Calu3 (cell line): ENCODE results near the gene KRTAP10-9. TPM values are rescaled to one million over a fixed set of nuclear protein-coding genes. Genes with fewer than 3 reads are reported as not detected.

Experiments
- BruUV-seq: library from RNA; stranded (reverse); fragments of 400-500 nt; replicated peaks from 2 replicates; lab custom pipeline; 2021; lab: Mats Ljungman, UMichigan
- CTCF ChIA-PET: fragments of 300-600 bp; sonication (Branson Sonifier 250); formaldehyde crosslinking; loops from one replicate; lab custom pipeline; 2022; ENCODE audit warnings: antibody characterized with exemption; lab: Charles Lee
- DNase-seq: peaks from one replicate; pipeline ENCODE4 v3.0.0; 2022
- H3K27ac Mint-ChIP-seq: one replicate; pipeline ENCODE4 v1.8.0; 2022; ENCODE audit warnings: mixed read lengths; ENCODE audit not compliant: unreplicated experiment
- H3K27me3 Mint-ChIP-seq: one replicate; pipeline ENCODE4 v1.8.0; 2022; ENCODE audit warnings: mixed read lengths; ENCODE audit not compliant: unreplicated experiment
- H3K36me3 Mint-ChIP-seq: one replicate; pipeline ENCODE4 v1.8.0; 2022; ENCODE audit warnings: mild to moderate bottlenecking, moderate library complexity, mixed read lengths; ENCODE audit not compliant: insufficient read depth, unreplicated experiment
- H3K4me1 Mint-ChIP-seq: one replicate; pipeline ENCODE4 v1.8.0; 2022; ENCODE audit warnings: mild to moderate bottlenecking, low read depth, mixed read lengths; ENCODE audit not compliant: unreplicated experiment
- H3K4me3 Mint-ChIP-seq: one replicate; pipeline ENCODE4 v1.8.0; 2022; ENCODE audit warnings: mild to moderate bottlenecking, low read depth, moderate library complexity, mixed read lengths; ENCODE audit not compliant: unreplicated experiment
- H3K9me3 Mint-ChIP-seq: one replicate; pipeline ENCODE4 v1.8.0; 2022; ENCODE audit warnings: low read depth, mixed read lengths; ENCODE audit not compliant: unreplicated experiment
- intact Hi-C: fragments of 100-400 bp; cut with micrococcal nuclease; formaldehyde crosslinking; loops from one replicate; pipeline ENCODE4 v1.10.0; 2022; ENCODE audit not compliant: unreplicated experiment
- total RNA-seq: library from RNA; stranded (reverse); gene quantifications from 2 replicates; pipeline ENCODE4 v1.2.3, GENCODE V29; 2022
- TF ChIP-seq, protein P1 (sequence below): fragments of 200-600 bp; IDR thresholded peaks from one replicate; pipeline ENCODE4 v1.8.0; 2022; ENCODE audit warnings: antibody characterized with exemption; ENCODE audit not compliant: unreplicated experiment

KRTAP10-9 gene
- total RNA-seq, 1 experiment from 2014 or later: not detected

DNA sequence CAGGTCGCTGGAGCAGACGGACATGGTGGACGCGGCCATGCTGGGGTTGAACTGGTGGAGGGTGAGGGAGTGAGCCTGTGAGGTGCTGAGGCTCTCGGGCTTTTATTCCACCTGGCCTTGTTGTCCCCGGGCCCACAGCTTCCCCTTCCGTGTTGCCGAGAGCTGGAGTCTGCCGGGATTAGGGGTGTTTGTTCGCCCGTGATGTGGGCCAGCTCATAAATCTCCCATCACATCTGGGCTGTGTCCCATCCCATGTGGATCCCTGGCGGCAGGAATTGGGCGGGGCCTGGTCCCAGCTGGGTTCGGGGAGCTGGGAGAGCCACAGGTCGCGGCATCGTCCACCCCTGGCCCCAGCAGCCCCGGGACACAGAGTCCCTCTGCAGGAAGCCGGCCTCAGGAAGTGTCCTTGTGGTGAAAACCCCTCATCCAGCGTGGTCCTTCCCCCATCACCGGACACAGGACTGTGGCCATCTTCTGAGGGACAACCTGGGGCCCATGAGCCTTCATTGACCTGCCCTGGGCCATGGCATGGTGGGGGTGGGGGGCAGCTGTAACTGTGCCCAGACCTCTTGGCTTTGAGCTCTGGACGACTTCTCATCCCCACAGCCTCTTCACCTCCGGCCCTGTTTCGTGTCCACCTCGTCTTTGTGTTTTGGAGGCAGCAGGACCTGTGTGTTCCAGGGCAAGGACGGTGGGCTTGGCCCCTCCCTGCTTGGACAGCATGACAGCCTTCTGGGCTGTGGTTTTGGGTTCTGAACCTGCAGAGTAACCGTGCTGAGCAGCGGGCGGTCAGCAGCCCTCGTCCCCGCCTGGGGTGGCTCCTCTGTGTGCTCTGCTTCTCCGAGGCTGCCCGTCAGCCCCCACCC is 34.2 kb upstream of the KRTAP10-9 start, which contains the start of gene KRTAP10-6:
Gene KRTAP10-6, minus strand, starts transcription at position 60 of the 866 bp plus-strand sequence. Its CDS starts 21 bp downstream, at position 39.
- peaks cover 82% of the 10 kb centered on the region for H3K27me3 Mint-ChIP-seq
- H3K4me3 Mint-ChIP-seq: peak within 1 kb of the TSS; percentile 52
- BruUV-seq: no TSS peak
- H3K4me1 Mint-ChIP-seq: no peaks in the 10 kb centered on the region
- TF ChIP-seq, protein P1, sequence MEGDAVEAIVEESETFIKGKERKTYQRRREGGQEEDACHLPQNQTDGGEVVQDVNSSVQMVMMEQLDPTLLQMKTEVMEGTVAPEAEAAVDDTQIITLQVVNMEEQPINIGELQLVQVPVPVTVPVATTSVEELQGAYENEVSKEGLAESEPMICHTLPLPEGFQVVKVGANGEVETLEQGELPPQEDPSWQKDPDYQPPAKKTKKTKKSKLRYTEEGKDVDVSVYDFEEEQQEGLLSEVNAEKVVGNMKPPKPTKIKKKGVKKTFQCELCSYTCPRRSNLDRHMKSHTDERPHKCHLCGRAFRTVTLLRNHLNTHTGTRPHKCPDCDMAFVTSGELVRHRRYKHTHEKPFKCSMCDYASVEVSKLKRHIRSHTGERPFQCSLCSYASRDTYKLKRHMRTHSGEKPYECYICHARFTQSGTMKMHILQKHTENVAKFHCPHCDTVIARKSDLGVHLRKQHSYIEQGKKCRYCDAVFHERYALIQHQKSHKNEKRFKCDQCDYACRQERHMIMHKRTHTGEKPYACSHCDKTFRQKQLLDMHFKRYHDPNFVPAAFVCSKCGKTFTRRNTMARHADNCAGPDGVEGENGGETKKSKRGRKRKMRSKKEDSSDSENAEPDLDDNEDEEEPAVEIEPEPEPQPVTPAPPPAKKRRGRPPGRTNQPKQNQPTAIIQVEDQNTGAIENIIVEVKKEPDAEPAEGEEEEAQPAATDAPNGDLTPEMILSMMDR: no peak
- H3K36me3 Mint-ChIP-seq: peaks cover 5% of the 10 kb centered on the region
- H3K27ac Mint-ChIP-seq: no peak within 1 kb of the TSS
- CTCF ChIA-PET: interaction anchor here (0.8 to 1.3 kb wide), 2 partner anchors 19 to 42 kb away, joined by 3 read pairs; partner anchors contain the start of gene KRTAP10-4
- intact Hi-C loops: no loop called here
- no peaks in the 10 kb centered on the region for H3K9me3 Mint-ChIP-seq
- no peak for DNase-seq

DNA sequence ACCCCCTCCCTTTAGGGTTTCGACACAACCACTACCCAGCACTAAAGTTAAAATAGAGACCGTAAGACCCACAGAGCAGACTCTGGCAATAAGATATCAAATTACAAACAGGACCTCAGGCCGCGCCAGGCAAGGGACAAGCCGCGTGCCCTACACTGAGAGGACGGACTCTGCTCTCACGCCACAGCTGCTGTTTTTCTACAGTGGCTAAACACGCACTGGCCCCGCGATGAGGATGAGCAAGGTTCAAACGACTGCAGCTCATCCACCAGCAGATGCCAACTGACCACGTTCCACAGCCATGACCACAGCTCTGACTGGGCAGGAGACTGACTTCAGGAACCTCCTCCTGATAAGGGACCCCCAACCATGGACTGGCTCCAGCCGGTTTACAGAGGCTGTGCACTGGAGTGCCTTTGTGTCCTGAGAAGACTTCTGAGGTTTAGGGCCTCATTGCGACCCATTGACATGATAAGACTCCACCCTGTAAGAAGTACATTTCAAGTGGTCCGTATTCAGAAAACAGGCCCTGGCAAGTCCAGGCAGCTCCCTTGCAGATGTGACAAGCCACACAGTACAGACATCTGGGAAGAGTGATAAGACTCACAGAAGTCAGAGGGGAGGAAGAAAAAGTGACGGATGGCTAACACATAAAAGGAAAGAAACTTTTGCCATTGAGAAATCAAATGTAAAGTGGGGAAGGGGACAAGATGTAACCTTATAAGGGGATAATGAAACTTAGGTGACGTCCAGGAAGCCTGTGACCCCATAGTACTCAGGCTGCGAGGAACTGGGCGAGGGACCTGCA is 33.1 kb upstream of the KRTAP10-9 start:
- Mint-ChIP-seq H3K27me3 (peaks cover 93% of the 10 kb centered on the region), H3K4me3 (no peak overlapping the region), H3K4me1 (no peaks in the 10 kb centered on the region), H3K36me3 (peaks cover 5% of the 10 kb centered on the region), H3K9me3 (no peaks in the 10 kb centered on the region), H3K27ac (no peak overlapping the region)
- DNase-seq: no peak
- no TSS peak for BruUV-seq
- TF ChIP-seq, protein P1: no peak
- intact Hi-C loops: no loop called here
- CTCF ChIA-PET: no interaction called here

DNA sequence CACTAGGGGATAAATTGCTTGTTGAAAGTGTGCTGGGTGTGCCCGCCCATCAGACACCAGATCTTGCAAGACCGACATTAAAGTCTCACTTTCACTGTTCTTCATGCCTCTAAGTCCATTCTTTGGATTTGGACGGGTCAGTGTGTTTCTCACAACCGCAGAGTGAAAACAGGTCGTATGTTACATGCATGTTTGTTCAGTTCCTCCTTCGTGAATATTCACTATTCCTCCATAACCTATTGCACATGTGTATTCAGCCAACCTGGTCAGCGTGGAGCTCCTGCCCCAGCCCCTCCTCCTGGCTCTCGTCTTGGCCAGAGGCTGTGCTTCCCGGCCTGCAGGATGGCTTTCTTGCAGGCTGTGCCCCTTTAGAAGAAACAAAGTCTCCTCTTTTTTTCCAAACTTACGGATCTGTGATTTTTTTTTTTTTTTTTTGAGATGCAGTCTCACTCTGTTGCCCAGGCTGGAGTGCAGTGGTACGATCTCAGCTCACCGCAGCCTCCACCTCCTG is 32.4 kb upstream of the KRTAP10-9 start:
- H3K27ac Mint-ChIP-seq: no peak overlapping the region
- no peaks in the 10 kb centered on the region for H3K9me3 Mint-ChIP-seq
- CTCF ChIA-PET: no interaction called here
- H3K27me3 Mint-ChIP-seq: peaks cover 97% of the 10 kb centered on the region
- BruUV-seq: no TSS peak
- no peak for DNase-seq
- H3K36me3 Mint-ChIP-seq: peaks cover 5% of the 10 kb centered on the region
- H3K4me1 Mint-ChIP-seq: no peaks in the 10 kb centered on the region
- H3K4me3 Mint-ChIP-seq: no peak overlapping the region
- intact Hi-C loops: no loop called here
- TF ChIP-seq, protein P1: no peak

DNA sequence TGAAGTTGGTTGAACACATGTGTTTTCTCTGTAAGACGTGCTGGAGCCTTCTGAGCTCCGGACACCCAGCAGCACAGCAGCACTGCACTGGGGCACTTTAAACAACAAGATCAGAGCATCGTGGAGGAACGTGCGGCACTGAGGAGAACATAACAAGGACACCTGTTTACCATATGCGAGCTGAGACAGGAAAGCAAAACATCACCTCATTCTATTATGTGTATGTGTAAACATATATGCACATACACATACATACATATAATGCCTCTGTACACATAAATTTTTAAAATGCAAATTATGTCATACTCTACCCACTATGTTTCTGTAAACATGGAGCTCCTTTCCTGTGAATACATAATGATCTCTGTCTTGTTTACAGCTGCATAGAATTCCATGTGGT is 31.4 kb upstream of the KRTAP10-9 start:
- Mint-ChIP-seq H3K27ac (no peak overlapping the region), H3K4me3 (no peak overlapping the region), H3K4me1 (no peaks in the 10 kb centered on the region), H3K27me3 (peaks cover 97% of the 10 kb centered on the region), H3K36me3 (peaks cover 5% of the 10 kb centered on the region), H3K9me3 (no peaks in the 10 kb centered on the region)
- BruUV-seq: no TSS peak
- CTCF ChIA-PET: no interaction called here
- TF ChIP-seq, protein P1: no peak
- intact Hi-C loops: no loop called here
- DNase-seq: no peak
